Endothelial cell of umbilical vein (primary cell): Measurements from ENCODE around the gene C1orf198. TPM values are rescaled to one million over a fixed set of nuclear protein-coding genes. Genes with fewer than 3 reads are reported as not detected.

Source experiments
- BruUV-seq: library from RNA; stranded (reverse); fragments of 400-500 nt; replicated peaks from 2 replicates; lab custom pipeline; 2021; lab: Mats Ljungman, UMichigan
- CTCF ChIA-PET: fragments of 300-600, 350-600 bp; sonication (Branson Sonifier 250); formaldehyde crosslinking; loops from one replicate; lab custom pipeline; 2021; ENCODE audit warnings: antibody characterized with exemption, inconsistent platforms; lab: Charles Lee
- POLR2A ChIA-PET: fragments of 300-600, 350-600 bp; sonication (Branson Sonifier 250); formaldehyde crosslinking; loops from one replicate; lab custom pipeline; 2021; ENCODE audit warnings: antibody characterized with exemption, inconsistent platforms; lab: Charles Lee
- DNase-seq: peaks from one replicate; pipeline ENCODE4 v3.0.0-alpha.2; 2011; ENCODE audit warnings: low read depth, low spot score
- FAIRE-seq: peaks from 2 replicates; lab custom pipeline; 2011; peaks lifted over from hg19 to GRCh38; lab: Jason Lieb, UNC
- H2AFZ ChIP-seq: 2 replicates; pipeline ENCODE4 v1.6.0; 2012; ENCODE audit warnings: low read depth, low read length, control low read depth, inconsistent platforms
- H3K27ac ChIP-seq: 2 replicates; pipeline ENCODE4 v1.5.1; 2011; ENCODE audit warnings: low read depth, mild to moderate bottlenecking, control low read depth, low read length, moderate library complexity; ENCODE audit not compliant: insufficient read depth
- H3K27me3 ChIP-seq, 2 experiments: 2 replicates each; pipeline versions ENCODE4 v1.6.0 to v1.6.1; 2011; ENCODE audit warnings: low read length in 2 of 2, mixed read lengths in 1 of 2; ENCODE audit not compliant: control insufficient read depth in 2 of 2, insufficient read depth in 2 of 2
- H3K36me3 ChIP-seq, 2 experiments: 2 replicates in 1 of 2; 3 replicates in 1 of 2; pipeline ENCODE4 v1.5.1; 2011; ENCODE audit warnings: low read length in 2 of 2, mild to moderate bottlenecking in 1 of 2, moderate library complexity in 1 of 2; ENCODE audit not compliant: control insufficient read depth in 2 of 2, insufficient read depth in 2 of 2; ENCODE audit errors: extremely low read depth in 1 of 2
- H3K4me1 ChIP-seq: 3 replicates; pipeline ENCODE4 v1.5.1; 2011; ENCODE audit warnings: mild to moderate bottlenecking, low read length; ENCODE audit not compliant: control insufficient read depth, insufficient read depth; ENCODE audit errors: extremely low read depth
- H3K4me2 ChIP-seq: 2 replicates; pipeline ENCODE4 v1.6.1; 2011; ENCODE audit warnings: low read length, control low read depth, mixed read lengths; ENCODE audit not compliant: insufficient read depth
- H3K4me3 ChIP-seq, 3 experiments: fragments of 200-600 bp in 1 of 3; sonication (generic), shearing (Covaris generic) in 1 of 3; replicated peaks in 1 of 3; 2 replicates each; pipeline ENCODE4 v1.5.1; 2011 to 2016; ENCODE audit warnings: control low read depth in 3 of 3, low read length in 3 of 3, mild to moderate bottlenecking in 2 of 3, inconsistent platforms in 1 of 3, low read depth in 1 of 3, moderate library complexity in 1 of 3; ENCODE audit not compliant: insufficient read depth in 1 of 3
- H3K79me2 ChIP-seq: 2 replicates; pipeline ENCODE4 v1.6.0; 2012; ENCODE audit warnings: low read length, inconsistent platforms; ENCODE audit not compliant: control insufficient read depth, insufficient read depth
- H3K9ac ChIP-seq: replicated peaks from 2 replicates; pipeline ENCODE3; 2011; ENCODE audit warnings: low read length, control low read depth; ENCODE audit not compliant: insufficient read depth; ENCODE audit errors: extremely low read depth
- H3K9me1 ChIP-seq: replicated peaks from 3 replicates; pipeline ENCODE4 v1.6.0; 2011; ENCODE audit warnings: mild to moderate bottlenecking, low read length; ENCODE audit not compliant: control insufficient read depth, insufficient read depth; ENCODE audit errors: extremely low read depth
- H3K9me3 ChIP-seq: replicated peaks from 2 replicates; pipeline ENCODE4 v1.5.1; 2012; ENCODE audit warnings: low read length, inconsistent platforms; ENCODE audit not compliant: control insufficient read depth, insufficient read depth
- H4K20me1 ChIP-seq: replicated peaks from 2 replicates; pipeline ENCODE3; 2011; ENCODE audit warnings: mild to moderate bottlenecking, low read length; ENCODE audit not compliant: control insufficient read depth, insufficient read depth; ENCODE audit errors: extremely low read depth
- CTCF ChIP-seq, 2 donors: IDR thresholded peaks; 1 replicate in 1 of 2; 2 replicates in 1 of 2; pipeline ENCODE4 v1.5.1; 2011; ENCODE audit warnings: low read length in 2 of 2, mild to moderate bottlenecking in 2 of 2, moderate library complexity in 2 of 2, control low read depth in 1 of 2, inconsistent platforms in 1 of 2, low read depth in 1 of 2; ENCODE audit not compliant: insufficient read depth in 1 of 2; ENCODE audit errors: extremely low read depth in 1 of 2
- dilution Hi-C: fragments of 300-500 bp; cut with MboI; formaldehyde crosslinking; loops from one replicate; pipeline ENCODE4 v1.15.0; 2019; ENCODE audit warnings: low sequenced_read_pairs; ENCODE audit not compliant: extremely low pct_ligation_motif_present
- intact Hi-C: fragments of 100-400 bp; cut with micrococcal nuclease; formaldehyde crosslinking; loops from one replicate; pipeline ENCODE4 v1.10.0; 2022
- polyA plus RNA-seq, 4 experiments: library from polyadenylated mRNA; depleted of rRNA in 3 of 4; stranded (reverse) in 3 of 4; unstranded in 1 of 4; fragments of >200 nt; gene quantifications; 2 replicates each; pipeline versions ENCODE4 v1.2.1 to v1.2.3, GENCODE V29; 2011 to 2012; ENCODE audit warnings: missing spikeins in 1 of 4
- total RNA-seq: library from RNA; stranded (reverse); gene quantifications from 2 replicates; pipeline ENCODE4 v1.2.3, GENCODE V29; 2021

Gene C1orf198
- total and polyA plus RNA-seq, 2 donors (not counting 3 experiments of a cell fraction or from before 2014, with no cell fraction given), result 21.2 to 29.2 TPM

- POLR2A ChIA-PET, result no interaction called here
Measured at GRCh38 chr1:230816018-230816417, 52.3 kb downstream of the C1orf198 start.

More at GRCh38 chr1:230816018-230816417, 52.3 kb downstream of the C1orf198 start:
- Histone ChIP-seq H3K4me1 (no peaks in the 10 kb centered on the region), H2AFZ (no peak overlapping the region), H3K27me3 (peaks cover 0 to 4% of the 10 kb centered on the region in 2 experiments), H3K9me1 (no peaks in the 10 kb centered on the region), H3K4me2 (no peak overlapping the region), H3K36me3 (no peaks in the 10 kb centered on the region), H3K4me3 (no peak overlapping the region), H3K9me3 (no peaks in the 10 kb centered on the region), H3K9ac (no peak overlapping the region), H3K79me2 (no peaks in the 10 kb centered on the region), H3K27ac (no peak overlapping the region), H4K20me1 (no peaks in the 10 kb centered on the region)
- BruUV-seq, result no TSS peak
- intact Hi-C loops (no loop called here), dilution Hi-C loops (no loop called here)
- DNase-seq, result no peak
- TF ChIP-seq CTCF (IDR thresholded peaks at IDR 0.05; ENCODE audit: extremely low read depth in 1 of 2, insufficient read depth in 1 of 2, low read depth in 1 of 2, low read length in 2 of 2), result no peak
- no peak for FAIRE-seq
- CTCF ChIA-PET, result no interaction called here
